Measurements from ENCODE around the gene SH3RF2.

- TF ChIP-seq CTCF (conservative IDR thresholded peaks at IDR 0.05 in 1 of 2, IDR thresholded peaks at IDR 0.05 in 1 of 2; ENCODE audit: extremely low read depth in 1 of 2, insufficient read depth in 1 of 2, low read depth in 1 of 2, low read length in 2 of 2) (no peak), EZH2 (IDR thresholded peaks at IDR 0.05; ENCODE audit: borderline replicate concordance, low read length) (no peak)
Measured at GRCh38 chr5:145949474-145949873, 13.1 kb downstream of the SH3RF2 start.
